NOMO-1 treated with dmso at 0.1 percent for 144 hours (cell line): ENCODE results near the gene FRMPD4.
A peak's percentile ranks its signal among the peaks of the same experiment; 100 is the strongest.

Experiments used
- DNase-seq: peaks from one replicate; lab custom pipeline; 2025; ENCODE audit not compliant: unreplicated experiment; lab: John Stamatoyannopoulos, UW

The FRMPD4 gene

DNA sequence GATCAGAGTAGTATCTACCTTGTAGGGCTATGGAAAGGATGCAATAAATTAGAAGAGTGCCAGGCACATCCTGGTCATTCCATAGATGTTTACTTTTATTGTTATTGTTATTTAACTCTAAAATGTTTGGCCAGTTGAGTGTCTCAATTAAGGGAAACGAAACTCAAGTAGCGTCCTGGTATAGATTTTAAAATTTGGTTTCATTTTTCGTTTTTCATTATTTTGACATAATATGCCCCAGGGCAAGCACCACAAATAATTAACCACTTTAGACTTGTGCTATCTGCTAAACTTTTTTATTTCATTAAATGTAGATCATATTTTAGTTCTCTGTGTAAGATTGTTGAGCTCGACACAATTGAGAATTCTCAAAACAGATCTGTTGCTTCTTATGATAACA is 473.2 kb downstream of the FRMPD4 start:
- DNase-seq = no peak

DNA sequence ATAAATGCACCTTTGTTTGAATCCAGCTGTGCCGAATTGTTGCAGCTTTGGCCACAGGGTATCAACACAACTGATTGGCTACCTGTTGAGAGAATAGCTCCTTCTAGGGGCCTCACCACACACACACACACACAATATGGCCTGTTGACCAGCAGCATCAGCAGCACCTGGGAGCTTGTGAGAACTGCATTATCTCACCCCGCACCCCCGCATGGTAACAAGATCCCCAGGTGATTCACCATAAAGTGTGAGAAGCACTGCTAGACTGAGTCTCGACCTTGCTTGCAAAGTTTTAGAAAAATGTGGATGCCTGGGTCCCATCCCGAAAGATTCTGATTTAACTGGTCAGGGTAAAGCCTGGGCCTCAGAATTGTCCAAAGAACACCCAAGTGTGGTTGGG is 476.0 kb downstream of the FRMPD4 start:
- DNase-seq = no peak

GRCh38 chrX:12615061-12615460 is 476.8 kb downstream of the FRMPD4 start:
- no peak for DNase-seq

DNA sequence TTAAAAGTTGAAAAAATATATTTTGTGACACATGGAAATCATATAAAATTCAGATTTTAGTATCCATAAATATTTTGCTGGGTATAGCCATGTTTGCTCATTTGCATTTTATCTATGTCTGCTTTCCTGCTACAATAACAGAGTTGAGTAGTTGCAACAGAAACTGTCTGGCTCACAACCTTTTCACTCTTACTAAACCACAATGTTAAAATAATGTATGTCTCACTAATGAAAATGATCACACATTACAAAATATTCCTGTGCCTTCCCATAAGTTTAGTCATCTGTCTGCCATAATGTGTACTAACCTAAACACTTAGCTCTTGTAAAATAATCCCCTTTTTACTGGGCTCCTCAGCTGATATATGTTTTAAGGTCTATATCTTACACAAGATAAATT is 479.0 kb downstream of the FRMPD4 start:
- DNase-seq = no peak

GRCh38 chrX:12647230-12647629 is 509.0 kb downstream of the FRMPD4 start:
- DNase-seq = no peak

GRCh38 chrX:12648995-12649394 is 510.7 kb downstream of the FRMPD4 start:
- no peak for DNase-seq

GRCh38 chrX:12657433-12657832 is 519.2 kb downstream of the FRMPD4 start:
- DNase-seq = no peak

DNA sequence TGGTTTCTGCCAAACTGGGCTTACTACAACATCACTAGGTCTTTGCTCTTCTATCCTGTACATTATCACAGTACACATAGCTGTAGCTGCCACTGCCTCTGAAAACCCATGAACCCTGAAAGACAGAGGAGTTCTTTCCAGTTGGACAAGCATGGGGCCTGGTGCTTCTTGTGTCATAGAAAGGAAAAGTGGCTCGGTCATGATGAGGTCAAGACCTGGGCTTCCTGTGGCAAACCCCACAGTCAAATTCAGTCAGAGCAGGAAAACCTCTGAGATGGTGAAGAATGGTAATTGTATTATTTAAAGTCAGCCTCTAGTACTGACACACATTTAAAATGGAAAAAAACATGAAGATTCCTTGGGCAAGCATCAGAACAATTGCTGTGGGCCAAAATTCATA is 519.6 kb downstream of the FRMPD4 start:
- DNase-seq = no peak

DNA sequence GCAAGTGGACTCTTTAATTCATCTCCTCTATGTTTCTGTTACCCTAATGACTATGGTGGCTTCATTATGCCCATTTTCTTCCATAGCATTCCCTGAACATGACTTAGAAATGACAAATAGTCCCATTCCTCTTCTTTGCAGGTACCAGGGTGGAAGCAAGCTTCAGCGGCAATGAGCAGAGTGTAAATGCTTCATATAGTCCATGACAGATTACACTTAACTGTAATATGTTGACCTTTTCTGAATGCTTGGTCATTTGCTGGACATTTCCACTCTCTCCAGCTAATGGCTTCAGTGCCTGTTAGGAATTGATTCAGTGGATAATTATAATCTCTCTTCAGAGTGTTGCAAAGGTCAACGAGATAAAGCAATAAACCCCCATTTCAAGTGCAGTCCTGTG is 523.2 kb downstream of the FRMPD4 start:
- DNase-seq = no peak

DNA sequence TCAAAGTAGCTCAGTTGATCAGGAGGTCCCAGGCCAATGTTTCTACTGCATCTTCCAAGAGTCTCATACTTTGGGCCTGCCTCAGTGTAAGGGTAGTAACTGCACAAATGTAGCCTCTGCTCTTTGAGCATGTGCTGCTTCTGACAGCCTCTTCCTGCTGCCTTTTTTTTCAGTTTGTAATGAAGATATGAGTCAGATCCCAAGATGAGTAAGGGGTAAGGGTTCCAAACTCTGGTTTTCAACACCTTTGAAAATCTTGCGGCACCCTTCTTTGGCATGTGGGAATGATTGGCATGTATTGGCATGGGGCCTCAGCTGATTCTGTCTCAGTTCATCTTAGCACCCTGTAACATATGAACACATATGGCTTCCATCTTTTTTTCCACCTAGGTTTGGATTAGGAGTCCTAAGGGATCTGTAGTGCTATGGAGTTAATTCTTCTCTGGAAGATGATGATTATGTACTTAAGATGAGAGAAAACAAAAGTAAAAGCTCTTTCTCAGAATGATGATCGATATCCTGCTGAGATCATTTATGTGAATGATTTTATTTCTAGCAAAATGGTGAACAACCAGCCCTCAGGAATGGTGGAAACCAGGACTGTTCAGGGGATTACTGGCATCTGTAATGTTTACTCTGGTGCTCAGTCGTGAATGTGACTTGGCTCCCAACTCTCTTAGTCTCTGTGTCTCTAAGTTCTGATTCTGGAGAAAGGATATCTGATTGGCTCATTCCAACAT is 534.3 kb downstream of the FRMPD4 start:
- no peak for DNase-seq

- no peak for DNase-seq
Measured at GRCh38 chrX:12673487-12673886, 535.2 kb downstream of the FRMPD4 start.

DNA sequence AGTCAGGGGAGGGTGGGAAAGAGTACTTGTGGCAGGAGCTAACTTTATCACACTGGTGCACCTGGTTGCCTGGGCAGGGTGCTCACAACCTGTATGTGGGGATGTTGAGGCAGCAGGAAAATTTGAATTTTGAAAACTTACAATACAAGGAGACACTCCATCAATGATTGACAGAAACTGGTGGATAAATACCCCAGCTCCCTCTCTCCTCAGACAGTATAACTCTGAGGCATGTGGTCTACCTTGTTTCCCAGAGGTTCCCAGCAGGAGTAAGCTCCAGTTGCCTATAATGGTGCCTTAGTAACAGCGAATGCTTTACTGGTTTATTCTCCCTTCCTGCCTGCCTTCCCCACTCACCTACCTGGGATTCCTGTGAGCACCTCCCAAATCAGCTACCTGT is 541.2 kb downstream of the FRMPD4 start:
- no peak for DNase-seq

DNA sequence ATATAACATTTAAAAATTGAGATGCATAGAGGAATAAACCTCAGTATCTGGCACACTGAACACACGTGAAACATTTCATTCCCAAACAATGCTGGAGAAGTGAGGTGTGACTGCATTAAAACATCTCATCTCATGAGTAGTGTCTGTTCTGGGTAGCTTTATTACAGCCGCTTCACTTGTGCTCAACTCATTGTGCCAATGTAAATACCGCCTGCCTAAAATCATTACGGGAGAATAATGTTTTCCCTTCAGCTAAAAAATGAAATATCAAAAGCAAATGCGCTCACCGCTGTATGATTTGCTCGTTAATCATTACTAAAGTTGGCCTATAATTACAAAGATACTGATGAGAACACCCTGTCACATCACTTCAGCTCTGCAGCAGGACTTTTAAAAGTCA is 542.8 kb downstream of the FRMPD4 start:
- no peak for DNase-seq

GRCh38 chrX:12685541-12685940 is 547.3 kb downstream of the FRMPD4 start:
- DNase-seq = no peak

GRCh38 chrX:12686331-12686730 is 548.1 kb downstream of the FRMPD4 start:
- no peak for DNase-seq

- no peak for DNase-seq
Measured at GRCh38 chrX:12690646-12691045, 552.4 kb downstream of the FRMPD4 start.

GRCh38 chrX:12693754-12694153 is 555.5 kb downstream of the FRMPD4 start:
- no peak for DNase-seq

DNA sequence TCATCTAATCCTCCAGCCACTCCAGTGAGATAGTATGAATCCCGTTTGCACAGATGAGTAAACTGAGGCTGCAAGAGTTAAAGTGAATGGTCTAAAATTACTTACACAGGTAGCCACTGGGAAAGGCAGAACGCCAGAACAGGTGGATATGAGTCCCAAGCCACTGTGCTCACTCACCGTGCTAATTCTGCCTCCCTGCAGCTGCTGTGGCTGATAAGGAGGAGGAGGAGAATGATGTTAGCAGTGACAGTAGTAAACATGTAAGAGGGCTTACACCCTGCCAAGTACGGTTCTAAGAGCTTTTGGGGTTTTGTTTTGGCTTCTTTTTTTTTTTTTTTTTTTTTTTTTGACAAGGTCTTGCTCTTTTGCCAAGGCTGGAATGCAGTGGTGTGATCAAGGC is 562.5 kb downstream of the FRMPD4 start:
- no peak for DNase-seq

GRCh38 chrX:12701628-12702027 is 563.4 kb downstream of the FRMPD4 start:
- DNase-seq = peak; percentile 72

DNA sequence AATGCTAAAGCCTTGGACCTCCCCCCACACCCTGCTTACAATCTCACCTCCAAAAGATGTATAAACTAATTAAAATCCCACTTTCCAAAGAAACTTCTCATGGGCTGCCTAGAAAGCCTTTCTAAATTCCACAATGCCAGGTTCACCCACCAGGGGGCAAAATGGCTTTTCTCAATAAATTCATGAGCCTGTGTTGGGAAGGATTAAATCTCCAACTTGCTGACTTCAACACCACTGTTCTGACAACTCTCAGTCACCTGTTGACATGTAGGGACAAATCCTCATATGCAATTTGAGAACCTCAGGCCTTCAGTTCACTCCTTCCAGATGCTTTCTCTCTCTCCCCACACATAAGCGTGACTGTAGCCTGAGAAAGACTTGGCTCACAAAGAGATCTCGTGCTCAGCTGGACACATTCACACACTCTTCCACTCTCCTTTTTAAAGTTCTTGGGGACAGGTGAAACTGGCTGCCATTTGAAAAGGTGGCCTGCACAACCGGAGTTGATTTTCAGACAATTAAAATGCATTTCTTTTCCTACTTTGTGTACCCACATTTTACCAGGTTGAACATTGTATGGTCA is 564.3 kb downstream of the FRMPD4 start:
- no peak for DNase-seq

GRCh38 chrX:12704706-12705105 is 566.4 kb downstream of the FRMPD4 start:
- no peak for DNase-seq

- DNase-seq = peak; percentile 29
Measured at GRCh38 chrX:12709047-12709446, 570.8 kb downstream of the FRMPD4 start.

DNA sequence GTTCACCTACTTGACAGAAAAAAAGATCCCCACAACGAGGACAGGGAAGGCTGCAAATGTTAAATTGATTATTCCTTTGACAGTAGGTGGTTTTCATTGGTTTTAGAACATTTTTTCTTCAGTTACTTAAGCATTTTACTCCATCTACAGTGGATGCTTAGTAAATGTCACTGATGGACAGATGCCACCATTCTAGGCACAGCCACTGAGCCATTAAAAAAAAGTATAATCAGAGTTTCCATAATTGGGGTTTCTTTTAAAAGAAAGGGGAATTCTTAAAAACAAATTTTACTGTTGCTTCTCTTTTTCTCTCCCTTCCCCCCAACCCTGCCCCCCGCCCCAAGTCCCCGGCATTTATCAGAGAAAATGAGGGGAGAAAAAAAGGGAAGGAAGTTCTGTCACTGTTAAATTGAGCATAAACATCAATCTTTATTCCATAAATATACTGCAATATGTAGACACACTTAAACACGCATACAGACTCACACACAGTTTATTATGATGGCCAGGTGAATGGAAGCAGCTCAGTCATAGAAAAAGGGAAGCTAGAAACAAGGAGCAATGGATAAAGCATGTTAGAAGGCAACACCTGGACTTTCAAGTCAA is 573.3 kb downstream of the FRMPD4 start:
- DNase-seq = peak; percentile 39
